SHP77 (cell line): ENCODE results near the gene CRTC1.
"Not testable (repeated sequence)": the region's sequence is repeated elsewhere in the genome, so short reads cannot be mapped to it uniquely, and the experiment has no call there.

Experiments used
- DNase-seq, 2 experiments: peaks; one replicate each; lab custom pipeline; 2025; lab: John Stamatoyannopoulos, UW

Gene CRTC1

GRCh38 chr19:18668744-18669523 is 14.5 kb upstream of the CRTC1 start:
- DNase-seq, result no peak

- no peak for DNase-seq
Observed at GRCh38 chr19:18669524-18669817, 14.0 kb upstream of the CRTC1 start.

DNA sequence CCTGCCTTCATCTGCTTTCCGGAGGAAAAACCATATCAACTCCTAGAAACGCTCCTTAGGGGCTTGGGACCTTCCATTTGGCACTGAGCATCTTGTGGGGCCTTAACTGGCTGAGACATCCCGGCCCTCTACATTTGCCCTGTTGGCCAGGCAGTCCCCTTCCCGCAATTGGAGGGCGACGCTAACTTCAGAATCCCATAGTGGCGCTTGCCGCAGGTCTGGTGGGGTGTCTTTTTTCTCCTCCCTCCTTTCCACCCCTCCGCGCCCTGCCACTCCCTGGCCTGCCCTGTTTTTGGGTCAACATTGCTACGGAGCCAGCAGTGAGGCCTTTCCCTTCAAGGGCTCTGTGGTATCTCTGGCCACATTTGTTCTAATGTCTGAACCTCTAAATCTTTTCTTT is 13.6 kb upstream of the CRTC1 start:
- no peak for DNase-seq

GRCh38 chr19:18670312-18670711 is 13.2 kb upstream of the CRTC1 start:
- no peak for DNase-seq

- DNase-seq, result no peak
Observed at GRCh38 chr19:18671303-18672043, 12.0 kb upstream of the CRTC1 start.

GRCh38 chr19:18672044-18672451 is 11.4 kb upstream of the CRTC1 start:
- no peak for DNase-seq

- DNase-seq, result peak in 1 of 2 experiments; percentile 19
Observed at GRCh38 chr19:18672606-18673337, 10.7 kb upstream of the CRTC1 start.

GRCh38 chr19:18674616-18675015 is 8.9 kb upstream of the CRTC1 start:
- no peak for DNase-seq

GRCh38 chr19:18675779-18676178 is 7.7 kb upstream of the CRTC1 start:
- no peak for DNase-seq

DNA sequence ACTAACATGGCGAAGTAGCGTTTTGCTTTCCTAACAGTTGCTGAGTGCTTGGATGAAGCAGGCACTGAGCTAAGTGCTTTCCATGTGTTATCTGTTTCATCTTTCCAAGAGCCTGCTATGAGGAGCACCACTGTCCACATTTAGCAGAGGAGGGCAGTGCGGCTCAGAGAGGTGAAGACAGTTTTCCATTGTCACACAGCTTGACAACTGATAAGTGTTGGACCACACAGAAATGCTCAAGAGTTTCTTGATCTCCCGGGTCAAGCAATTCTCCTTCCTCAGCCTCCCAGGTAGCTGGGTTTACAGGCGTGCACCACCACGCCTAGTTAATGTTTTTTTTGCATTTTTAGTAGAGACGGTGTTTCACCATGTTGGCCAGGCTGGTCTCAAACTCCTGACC is 6.8 kb upstream of the CRTC1 start:
- no peak for DNase-seq

GRCh38 chr19:18677156-18677555 is 6.3 kb upstream of the CRTC1 start:
- no peak for DNase-seq

- not testable (repeated sequence) for DNase-seq
Observed at GRCh38 chr19:18680148-18680547, 3.3 kb upstream of the CRTC1 start.

GRCh38 chr19:18682807-18683108 is 722 bp upstream of the CRTC1 start:
- no peak for DNase-seq

DNA sequence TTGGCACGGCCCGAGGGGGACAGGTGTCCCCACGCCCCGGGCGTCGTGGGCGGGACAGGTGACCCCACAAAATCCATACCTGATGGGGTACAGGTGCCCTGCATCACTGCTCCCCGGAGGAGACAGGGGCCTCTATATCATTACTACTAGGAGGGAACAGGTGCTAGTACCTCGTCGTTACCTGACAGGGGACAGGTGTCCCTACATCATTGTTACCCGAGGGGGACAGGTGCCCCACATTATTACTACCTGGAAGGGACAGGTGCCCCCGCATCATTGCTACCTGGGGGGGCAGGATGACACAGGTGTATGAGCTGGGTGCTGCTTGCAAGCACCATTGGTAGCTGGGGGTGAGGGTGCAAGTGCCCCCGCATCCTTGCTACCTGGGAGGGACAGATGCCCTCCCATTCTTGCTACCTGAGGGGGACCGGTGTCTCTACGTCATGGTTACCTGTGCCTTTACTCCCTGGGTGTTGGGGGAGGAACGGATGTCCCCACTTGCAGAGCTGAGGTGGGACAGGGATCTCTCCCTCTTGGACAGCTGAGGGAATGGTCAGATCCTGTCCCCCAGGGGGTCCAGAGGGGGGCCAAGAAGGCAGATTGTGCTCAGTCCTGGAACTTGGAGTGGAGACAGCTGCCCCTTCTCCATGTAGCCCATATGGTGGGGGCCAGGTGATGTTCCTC is 620 bp downstream of the CRTC1 start:
- DNase-seq, result no peak

GRCh38 chr19:18684642-18684993 is 1.1 kb downstream of the CRTC1 start:
- no peak for DNase-seq

- DNase-seq, result no peak
Observed at GRCh38 chr19:18685597-18686190, 2.2 kb downstream of the CRTC1 start.

DNA sequence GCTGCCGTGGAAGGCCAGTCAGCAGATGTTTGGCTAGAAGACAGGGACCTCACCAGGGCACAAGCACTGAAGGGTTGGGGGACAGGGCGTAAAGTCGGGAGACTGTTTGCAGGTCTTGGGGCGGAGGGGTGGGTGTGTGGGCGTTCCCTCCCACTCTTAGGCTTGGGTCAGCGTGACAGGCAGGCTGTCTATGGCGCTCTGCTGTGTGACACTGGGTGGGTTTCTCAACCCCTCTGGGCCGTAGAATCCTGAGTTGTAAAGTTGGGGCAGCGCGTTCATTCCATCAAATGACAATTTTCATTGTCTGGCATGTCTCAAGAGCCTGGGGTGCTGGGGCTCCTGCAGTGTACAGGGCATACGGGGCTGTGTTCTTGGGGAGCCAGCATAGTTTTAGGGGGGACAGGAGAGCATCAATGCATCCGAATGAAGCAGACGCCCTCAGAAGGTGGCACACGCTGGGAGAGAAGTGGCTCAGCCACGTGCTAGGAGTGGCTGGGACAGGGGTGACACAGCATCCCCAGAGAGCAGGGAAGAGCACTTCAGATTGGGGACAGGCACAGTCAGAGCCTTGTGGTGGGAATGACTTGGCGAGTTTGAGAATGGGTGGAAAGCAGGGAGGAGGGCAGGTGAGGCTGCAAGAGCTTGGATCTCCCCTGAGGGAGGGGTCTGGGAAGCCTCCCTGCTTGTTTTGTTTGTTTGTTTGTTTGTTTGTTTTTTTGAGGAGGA is 4.4 kb downstream of the CRTC1 start:
- no peak for DNase-seq

DNA sequence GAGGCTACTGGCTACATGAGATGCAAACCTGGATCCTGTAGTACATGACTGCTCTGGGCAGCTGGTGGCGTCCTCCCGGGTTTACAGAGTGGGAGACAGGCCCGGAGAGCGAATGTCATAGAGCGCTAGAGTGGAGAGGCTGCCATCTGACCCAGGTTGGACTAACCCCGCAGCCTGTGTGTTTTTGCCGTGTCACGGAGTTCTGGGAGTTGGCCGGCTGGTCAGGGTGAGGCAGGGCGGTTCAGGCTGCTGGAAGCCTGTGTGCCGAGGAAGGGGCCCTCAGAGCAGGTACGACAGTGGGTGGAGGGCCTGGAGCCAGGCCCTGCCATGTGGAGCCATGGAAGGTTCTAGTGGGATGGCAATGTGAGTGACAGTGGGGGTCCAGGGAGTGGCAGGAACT is 12.5 kb downstream of the CRTC1 start:
- peak; percentile 49 to 66 for DNase-seq

GRCh38 chr19:18697680-18698079 is 14.2 kb downstream of the CRTC1 start:
- peak; percentile 28 to 51 for DNase-seq

DNA sequence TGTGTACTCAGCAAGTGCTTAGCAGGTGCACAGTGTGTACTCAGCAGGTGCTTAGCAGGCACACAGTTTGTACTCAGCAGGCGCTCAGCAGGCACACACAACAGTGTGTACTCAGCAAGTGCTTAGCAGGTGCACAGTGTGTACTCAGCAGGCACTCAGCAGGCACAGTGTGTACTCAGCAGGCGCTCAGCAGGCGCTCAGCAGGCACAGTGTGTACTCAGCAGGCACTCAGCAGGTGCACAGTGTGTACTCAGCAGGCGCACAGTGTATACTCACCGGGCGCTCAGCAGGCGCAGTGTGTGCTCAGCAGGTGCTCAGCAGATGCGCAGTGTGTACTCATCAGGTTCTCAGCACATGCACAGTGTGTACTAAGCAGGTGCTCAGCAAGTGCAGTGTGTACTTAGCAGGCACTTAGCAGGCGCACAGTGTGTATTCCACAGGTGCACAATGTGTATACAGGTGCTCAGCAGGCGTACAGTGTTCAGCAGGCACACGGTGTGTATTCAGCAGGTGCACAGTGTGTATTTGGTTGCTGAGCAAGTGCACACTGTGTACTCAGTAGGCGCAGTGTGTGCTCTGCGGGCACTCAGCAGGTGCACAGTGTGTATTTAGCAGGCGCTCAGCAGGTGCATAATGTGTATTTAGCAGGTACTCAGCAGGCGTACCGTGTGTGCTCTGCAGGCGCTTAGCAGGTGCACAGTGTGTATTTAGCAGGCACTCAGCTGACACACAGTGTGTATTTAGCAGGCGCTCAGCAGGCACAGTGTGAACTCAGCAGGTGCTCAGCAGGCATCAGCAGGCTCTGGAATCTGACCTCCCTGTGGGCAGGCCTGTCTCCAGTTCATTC is 15.1 kb downstream of the CRTC1 start:
- peak in 1 of 2 experiments; percentile 39 for DNase-seq
